WERI-Rb-1 (cell line): ENCODE measurements around the gene MLEC.

Experiments
- DNase-seq: peaks from one replicate; pipeline ENCODE4 v3.0.0-alpha.2; 2020
- H3K27ac ChIP-seq: fragments of 250-450 bp; sonication (Bioruptor Pico); 2 replicates; pipeline ENCODE4 v1.5.1; 2020; ENCODE audit warnings: mild to moderate bottlenecking, moderate library complexity
- H3K27me3 ChIP-seq: fragments of 250-450 bp; sonication (Bioruptor Pico); 2 replicates; pipeline ENCODE4 v1.5.1; 2021; ENCODE audit warnings: mild to moderate bottlenecking, low read depth, moderate library complexity; ENCODE audit not compliant: insufficient read depth, severe bottlenecking
- H3K36me3 ChIP-seq: fragments of 250-450 bp; sonication (Bioruptor Pico); 2 replicates; pipeline ENCODE4 v1.5.1; 2020; ENCODE audit warnings: mild to moderate bottlenecking, moderate library complexity
- H3K4me3 ChIP-seq: 2 replicates; pipeline ENCODE4 v1.5.1; 2011; ENCODE audit warnings: low read depth, mild to moderate bottlenecking, control low read depth, low read length
- H3K9me3 ChIP-seq: fragments of 250-450 bp; sonication (Bioruptor Pico); 2 replicates; pipeline ENCODE4 v1.5.1; 2021; ENCODE audit warnings: mild to moderate bottlenecking, moderate library complexity; ENCODE audit not compliant: severe bottlenecking
- TF ChIP-seq, protein P1 (sequence below): IDR thresholded peaks from 2 replicates; pipeline ENCODE4 v1.5.1; 2011; ENCODE audit warnings: low read depth, mild to moderate bottlenecking, control low read depth, inconsistent platforms, low read length

MLEC gene

GRCh38 chr12:120659151-120659525, 27.8 kb upstream of the MLEC start:
- Histone ChIP-seq H3K4me3 (no peak overlapping the region), H3K27ac (no peak overlapping the region), H3K36me3 (no peaks in the 10 kb centered on the region), H3K9me3 (peaks cover 5% of the 10 kb centered on the region), H3K27me3 (peaks cover 43% of the 10 kb centered on the region)
- TF ChIP-seq, protein P1, sequence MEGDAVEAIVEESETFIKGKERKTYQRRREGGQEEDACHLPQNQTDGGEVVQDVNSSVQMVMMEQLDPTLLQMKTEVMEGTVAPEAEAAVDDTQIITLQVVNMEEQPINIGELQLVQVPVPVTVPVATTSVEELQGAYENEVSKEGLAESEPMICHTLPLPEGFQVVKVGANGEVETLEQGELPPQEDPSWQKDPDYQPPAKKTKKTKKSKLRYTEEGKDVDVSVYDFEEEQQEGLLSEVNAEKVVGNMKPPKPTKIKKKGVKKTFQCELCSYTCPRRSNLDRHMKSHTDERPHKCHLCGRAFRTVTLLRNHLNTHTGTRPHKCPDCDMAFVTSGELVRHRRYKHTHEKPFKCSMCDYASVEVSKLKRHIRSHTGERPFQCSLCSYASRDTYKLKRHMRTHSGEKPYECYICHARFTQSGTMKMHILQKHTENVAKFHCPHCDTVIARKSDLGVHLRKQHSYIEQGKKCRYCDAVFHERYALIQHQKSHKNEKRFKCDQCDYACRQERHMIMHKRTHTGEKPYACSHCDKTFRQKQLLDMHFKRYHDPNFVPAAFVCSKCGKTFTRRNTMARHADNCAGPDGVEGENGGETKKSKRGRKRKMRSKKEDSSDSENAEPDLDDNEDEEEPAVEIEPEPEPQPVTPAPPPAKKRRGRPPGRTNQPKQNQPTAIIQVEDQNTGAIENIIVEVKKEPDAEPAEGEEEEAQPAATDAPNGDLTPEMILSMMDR = no peak
- DNase-seq = no peak

GRCh38 chr12:120661432-120661831, 25.5 kb upstream of the MLEC start:
- Histone ChIP-seq H3K36me3 (no peaks in the 10 kb centered on the region), H3K9me3 (peaks cover 5% of the 10 kb centered on the region), H3K27me3 (peaks cover 39% of the 10 kb centered on the region), H3K4me3 (no peak overlapping the region), H3K27ac (no peak overlapping the region)
- TF ChIP-seq, protein P1 = no peak
- no peak for DNase-seq

DNA sequence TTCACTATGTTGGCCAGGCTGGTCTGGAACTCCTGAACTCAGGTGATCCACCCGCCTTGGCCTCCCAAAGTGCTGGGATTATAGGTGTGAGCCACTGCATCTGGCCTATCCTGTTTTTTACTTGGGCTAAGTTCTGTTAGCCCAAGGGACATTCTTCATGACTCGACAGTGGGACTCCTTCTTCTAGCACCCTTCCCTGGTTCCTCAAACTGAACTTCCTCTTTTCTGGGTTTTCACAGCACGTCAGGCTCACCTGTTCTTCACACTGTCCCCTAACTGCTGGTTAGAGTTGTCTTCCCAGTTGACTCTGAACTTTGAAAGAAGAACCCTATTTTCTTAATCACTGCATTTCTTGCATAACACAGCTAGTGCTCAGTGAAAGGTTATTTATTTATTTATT, 24.1 kb upstream of the MLEC start:
- no peak for DNase-seq
- H3K36me3 ChIP-seq = no peaks in the 10 kb centered on the region

DNA sequence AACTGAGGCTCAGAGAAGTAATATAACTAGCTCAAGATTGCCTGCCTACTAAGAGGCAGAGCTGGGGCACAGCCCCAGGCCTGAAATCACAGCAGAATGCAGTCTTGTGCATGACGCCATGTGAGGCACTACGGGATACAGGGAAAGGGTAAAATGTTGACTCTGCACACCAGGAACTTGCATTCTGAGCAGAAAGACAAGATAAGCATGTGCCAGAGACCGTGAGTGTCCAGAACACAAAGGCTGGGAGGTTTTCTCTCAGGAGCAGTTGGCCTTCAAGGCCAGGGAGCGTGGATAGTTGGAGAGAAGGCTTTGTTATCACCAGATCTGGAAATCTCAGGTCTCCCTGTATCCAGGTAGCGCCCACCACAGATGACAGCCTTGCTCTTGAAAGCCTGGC, 23.2 kb upstream of the MLEC start:
- no peak for DNase-seq
- Histone ChIP-seq H3K27ac (no peak overlapping the region), H3K9me3 (peaks cover 5% of the 10 kb centered on the region), H3K4me3 (no peak overlapping the region), H3K27me3 (peaks cover 32% of the 10 kb centered on the region), H3K36me3 (no peaks in the 10 kb centered on the region)
- TF ChIP-seq, protein P1 = no peak

More for the DNA sequence above, 24.1 kb upstream of the MLEC start:
- TF ChIP-seq, protein P1 = no peak
- H3K9me3 ChIP-seq = peaks cover 5% of the 10 kb centered on the region
- H3K4me3 ChIP-seq = no peak overlapping the region
- H3K27me3 ChIP-seq = peaks cover 38% of the 10 kb centered on the region
- no peak overlapping the region for H3K27ac ChIP-seq

GRCh38 chr12:120666571-120667390, 20.2 kb upstream of the MLEC start:
- H3K4me3 ChIP-seq = no peak overlapping the region
- H3K27me3 ChIP-seq = peaks cover 5% of the 10 kb centered on the region
- H3K36me3 ChIP-seq = no peaks in the 10 kb centered on the region
- peak; percentile 43 for DNase-seq
- H3K27ac ChIP-seq = no peak overlapping the region
- TF ChIP-seq, protein P1 = no peak
- H3K9me3 ChIP-seq = no peaks in the 10 kb centered on the region
